K562 (cell line): ENCODE data around the gene GALK2. TPM values are rescaled to one million over a fixed set of nuclear protein-coding genes. Genes with fewer than 3 reads are reported as not detected.

Experiments
- ATAC-seq: fragments of 200-7000 bp; cut with Tn5 transposase; 3 replicates; pipeline ENCODE4 v1.9.1; 2020; ENCODE audit warnings: moderate library complexity
- BruUV-seq: library from RNA; stranded (reverse); fragments of 400-500 nt; replicated peaks from 2 replicates; lab custom pipeline; 2021; lab: Mats Ljungman, UMichigan
- CTCF ChIA-PET: fragments of 300-600 bp; formaldehyde crosslinking; extraction: SDS; loops from one replicate; lab custom pipeline; 2021; ENCODE audit warnings: low intra/inter-chr PET ratio; lab: Yijun Ruan, JAX
- POLR2A ChIA-PET: fragments of 300-600, 350-650 bp; sonication (Branson Sonifier 250); formaldehyde crosslinking; extraction: SDS; loops from one replicate; lab custom pipeline; 2021; ENCODE audit warnings: antibody characterized with exemption, inconsistent platforms; lab: Yijun Ruan, JAX
- DNase-seq, 4 experiments: peaks; one replicate each; pipeline versions ENCODE4 v3.0.0 to v3.0.0-alpha.2; 2011 to 2018; ENCODE audit warnings: low spot score in 3 of 4, mixed read lengths in 3 of 4; ENCODE audit errors: extremely low read depth in 1 of 4
- FAIRE-seq: peaks from 2 replicates; lab custom pipeline; 2011; peaks lifted over from hg19 to GRCh38; lab: Jason Lieb, UNC
- H2AFZ ChIP-seq: 2 replicates; pipeline ENCODE4 v1.6.0; 2011; ENCODE audit warnings: low read depth, low read length, control low read depth, inconsistent platforms
- H3K27ac ChIP-seq: fragments of 200-600 bp; 3 replicates; pipeline ENCODE4 v1.8.0; 2011; ENCODE audit warnings: low read depth, mild to moderate bottlenecking, control low read depth, inconsistent platforms, low read length, moderate library complexity, mixed read lengths; ENCODE audit errors: extremely low read depth
- H3K27me3 ChIP-seq, 2 experiments: fragments of 300-600 bp in 1 of 2; 2 replicates in 1 of 2; 3 replicates in 1 of 2; pipeline versions ENCODE4 v1.6.0 to v1.8.0; 2011; ENCODE audit warnings: inconsistent platforms in 2 of 2, low read length in 2 of 2, mild to moderate bottlenecking in 1 of 2, mixed read lengths in 1 of 2, moderate library complexity in 1 of 2; ENCODE audit not compliant: control insufficient read depth in 2 of 2, insufficient read depth in 2 of 2
- H3K36me3 ChIP-seq: fragments of 300-600 bp; 3 replicates; pipeline ENCODE4 v1.8.0; 2011; ENCODE audit warnings: mild to moderate bottlenecking, low read length, inconsistent platforms; ENCODE audit not compliant: control insufficient read depth, insufficient read depth
- H3K4me1 ChIP-seq, 2 experiments: fragments of 200-600 bp in 1 of 2; replicated peaks in 1 of 2; 2 replicates in 1 of 2; 3 replicates in 1 of 2; pipeline versions ENCODE4 v1.5.1 to v1.8.0; 2011; ENCODE audit warnings: inconsistent platforms in 2 of 2, low read length in 2 of 2, mild to moderate bottlenecking in 1 of 2, mixed read lengths in 1 of 2, moderate library complexity in 1 of 2; ENCODE audit not compliant: control insufficient read depth in 2 of 2, insufficient read depth in 2 of 2
- H3K4me2 ChIP-seq: 2 replicates; pipeline ENCODE4 v1.6.1; 2011; ENCODE audit warnings: low read length, control low read depth, inconsistent platforms, mixed read lengths; ENCODE audit not compliant: insufficient read depth
- H3K4me3 ChIP-seq: fragments of 200-600 bp; sonication (generic), shearing (Covaris generic); 2 replicates; pipeline ENCODE4 v1.5.1; 2016; ENCODE audit warnings: control low read depth, inconsistent platforms
- H3K79me2 ChIP-seq: fragments of 200-600 bp; 3 replicates; pipeline ENCODE4 v1.8.0; 2011; ENCODE audit warnings: low read length, inconsistent platforms; ENCODE audit not compliant: control insufficient read depth, insufficient read depth
- H3K9ac ChIP-seq, 2 experiments: 2 replicates each; pipeline versions ENCODE4 v1.6.0 to v1.6.1; 2011; ENCODE audit warnings: low read depth in 2 of 2, low read length in 2 of 2, control low read depth in 1 of 2, inconsistent platforms in 1 of 2, mild to moderate bottlenecking in 1 of 2, mixed read lengths in 1 of 2; ENCODE audit not compliant: insufficient read depth in 1 of 2
- H3K9me1 ChIP-seq: one replicate; pipeline ENCODE4 v1.6.0; 2011; ENCODE audit warnings: inconsistent platforms, mild to moderate bottlenecking, low read length, moderate library complexity; ENCODE audit not compliant: control insufficient read depth, insufficient read depth
- H3K9me3 ChIP-seq: replicated peaks from 2 replicates; pipeline ENCODE4 v1.5.1; 2011; ENCODE audit warnings: low read depth, low read length, inconsistent platforms; ENCODE audit not compliant: control insufficient read depth, insufficient read depth
- H4K20me1 ChIP-seq: replicated peaks from 2 replicates; pipeline ENCODE4 v1.6.1; 2011; ENCODE audit warnings: low read length, inconsistent platforms, mixed read lengths; ENCODE audit not compliant: control insufficient read depth, insufficient read depth
- MIER1 ChIP-seq: fragments of 450-650 bp; IDR thresholded peaks from 2 replicates; pipeline ENCODE4 v1.6.1; 2016; ENCODE audit warnings: antibody characterized with exemption, mild to moderate bottlenecking, low read depth
- PCBP2 ChIP-seq: fragments of 200-400 bp; formaldehyde crosslinking; IDR thresholded peaks from 2 replicates; pipeline ENCODE4 v1.6.1; 2018; ENCODE audit warnings: low read length, low read depth, mild to moderate bottlenecking, moderate library complexity; ENCODE audit not compliant: poor library complexity, severe bottlenecking
- TRIM25 ChIP-seq: fragments of 450-650 bp; IDR thresholded peaks from 2 replicates; pipeline ENCODE4 v1.7.0; 2016; ENCODE audit warnings: borderline replicate concordance
- ZNF316 ChIP-seq: fragments of 450-650 bp; IDR thresholded peaks from 2 replicates; pipeline ENCODE4 v1.6.1; 2016
- WGBS: fragments of 100-300 bp; shearing (Covaris generic); methylation state at CpG from one replicate; pipeline ENCODE4 v1.1.6; 2016; ENCODE audit warnings: low coverage, mixed read lengths; ENCODE audit not compliant: insufficient coverage; ENCODE audit errors: missing lambda C conversion rate; 5-methylcytosine and 5-hydroxymethylcytosine counted together
- in situ Hi-C: fragments of 300-500 bp; cut with MboI; formaldehyde crosslinking; loops from 4 replicates; pipeline ENCODE4 v1.15.0; 2018; ENCODE audit warnings: inconsistent platforms, mixed read lengths
- intact Hi-C: fragments of 100-400 bp; cut with micrococcal nuclease; formaldehyde crosslinking; loops from 2 replicates; pipeline ENCODE4 v1.14.2; 2022
- polyA plus RNA-seq, 8 experiments: library from polyadenylated mRNA; depleted of rRNA in 4 of 8; stranded (reverse) in 5 of 8; unstranded in 3 of 8; fragments of >200 nt; fragmentation: Nextera tagmentation in 2 of 8; fragmentation: Illumina TruSeq in 1 of 8; extraction: Ambion mirVana in 2 of 8; extraction: Trizol in 1 of 8; gene quantifications; 2 replicates each; pipeline versions ENCODE4 v1.2.1 to v1.2.3, GENCODE V29; 2011 to 2014; ENCODE audit warnings: inconsistent platforms in 1 of 8, missing spikeins in 1 of 8
- total RNA-seq, 7 experiments: library from RNA; depleted of rRNA in 6 of 7; stranded (reverse); fragments of >200 nt in 6 of 7; fragmentation: Illumina TruSeq in 2 of 7; extraction: Trizol in 2 of 7; gene quantifications; 2 replicates each; pipeline versions ENCODE4 v1.2.1 to v1.2.3, GENCODE V29; 2011 to 2021; ENCODE audit warnings: low replicate concordance in 1 of 7

The GALK2 gene
- total and polyA plus RNA-seq, 9 of the 15 experiments (the other 6 are each of a cell fraction or from before 2014, with no cell fraction given) = 32.8 to 82.0 (median 54.4) TPM

- ChIA-PET CTCF (no interaction called here), POLR2A (interaction anchor here (0.9 to 1.5 kb wide), 3 partner anchors 8 to 10 kb away, joined by 4 to 12 read pairs (median 4); partner anchors contain the start of gene GALK2)
- Histone ChIP-seq H4K20me1 (no peaks in the 10 kb centered on the region), H3K79me2 (peaks cover 75% of the 10 kb centered on the region), H3K9ac (no peak overlapping the region), H3K27ac (peak overlapping the region; percentile 18; the same call in 1 of the 3 replicates), H2AFZ (no peak overlapping the region), H3K9me1 (no peaks in the 10 kb centered on the region), H3K4me1 (peaks cover 0 to 12% of the 10 kb centered on the region in 2 experiments; a peak in 3 of 5 replicates), H3K36me3 (peaks cover 27% of the 10 kb centered on the region), H3K27me3 (no peaks in the 10 kb centered on the region), H3K4me2 (no peak overlapping the region), H3K4me3 (no peak overlapping the region), H3K9me3 (peaks cover 4% of the 10 kb centered on the region; the same call in 1 of the 2 replicates)
- ATAC-seq (peak; percentile 7; the same call in 1 of the 3 replicates), DNase-seq (no peak), FAIRE-seq (no peak)
- TF ChIP-seq PCBP2 (no peak), MIER1 (no peak), TRIM25 (no peak), ZNF316 (peak; percentile 30; the same call in 1 of the 2 replicates)
- BruUV-seq = no TSS peak
- in situ Hi-C loops (no loop called here), intact Hi-C loops (loop anchor here (10.0 kb wide), 1 partner anchor 435 kb away; no protein-coding TSS in a partner anchor)
- WGBS = 53% methylated on average over 1 of the region's 1 CpG
Observed at GRCh38 chr15:49179433-49180190, 9.6 kb downstream of the GALK2 start.
